ENCODE data around the gene BBS9. TPM values are rescaled to one million over a fixed set of nuclear protein-coding genes. Genes with fewer than 3 reads are reported as not detected.

Gene BBS9
- total RNA-seq, 1 experiment from 2014 or later, result 9.4 TPM

DNA sequence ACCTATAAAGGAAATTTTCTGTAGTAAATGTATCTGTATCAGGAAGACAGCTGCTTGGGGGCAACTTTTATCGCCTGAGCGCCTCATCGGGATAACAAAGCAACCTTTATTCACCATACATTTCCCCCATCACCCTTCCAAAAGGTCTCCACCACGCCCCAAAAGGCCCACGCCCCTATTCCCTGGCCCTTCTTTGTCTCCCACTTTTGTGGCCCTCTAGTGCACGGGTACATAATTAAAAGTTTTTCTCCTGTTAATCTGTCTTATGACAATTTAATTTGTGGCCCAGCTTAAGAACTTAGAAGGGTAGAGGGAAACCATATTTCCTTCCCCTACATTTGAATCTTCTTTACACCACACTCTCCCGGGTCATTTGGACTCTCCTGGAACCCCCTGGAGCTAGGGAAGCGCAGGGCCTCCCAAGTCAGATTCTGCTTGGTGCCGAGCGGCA lies 20.8 kb upstream of the BBS9 start:
- intact Hi-C loops (cut with micrococcal nuclease; ENCODE audit: unreplicated experiment), result loop anchor here (2.0 to 5.0 kb wide), 5 partner anchors 48 to 416 kb away; no protein-coding TSS in a partner anchor
- peaks cover 33% of the 10 kb centered on the region for H3K27me3 Mint-ChIP-seq (ENCODE audit: unreplicated experiment)
- H3K27ac Mint-ChIP-seq (ENCODE audit: unreplicated experiment), result peak overlapping the region; percentile 43
- peaks cover 14% of the 10 kb centered on the region for H3K4me1 Mint-ChIP-seq (ENCODE audit: low read depth, unreplicated experiment)
- H3K4me3 Mint-ChIP-seq (ENCODE audit: low read depth, unreplicated experiment), result peak overlapping the region; percentile 88
- H3K36me3 Mint-ChIP-seq (ENCODE audit: insufficient read depth, unreplicated experiment), result peaks cover 23% of the 10 kb centered on the region
- TF ChIP-seq CTCF (IDR thresholded peaks at IDR 0.05; ENCODE audit: unreplicated experiment), result peak; percentile 26
- DNase-seq, result peak; percentile 57
- H3K9me3 Mint-ChIP-seq (ENCODE audit: low read depth, unreplicated experiment), result no peaks in the 10 kb centered on the region
- no TSS peak for BruUV-seq (replicated peaks)
- CTCF ChIA-PET, result interaction anchor here (0.7 to 3.7 kb wide), 10 partner anchors 20 to 416 kb away, joined by 3 to 21 read pairs (median 4); partner anchors contain the start of genes FKBP9, KBTBD2 and NT5C3A

- intact Hi-C loops (cut with micrococcal nuclease; ENCODE audit: unreplicated experiment), result loop anchor here (2.0 to 5.0 kb wide), 5 partner anchors 48 to 416 kb away; no protein-coding TSS in a partner anchor
- Mint-ChIP-seq H3K36me3 (ENCODE audit: insufficient read depth, unreplicated experiment) (peaks cover 23% of the 10 kb centered on the region), H3K4me1 (ENCODE audit: low read depth, unreplicated experiment) (peaks cover 14% of the 10 kb centered on the region), H3K9me3 (ENCODE audit: low read depth, unreplicated experiment) (no peaks in the 10 kb centered on the region), H3K27me3 (ENCODE audit: unreplicated experiment) (peaks cover 39% of the 10 kb centered on the region), H3K27ac (ENCODE audit: unreplicated experiment) (peak within 1 kb of the TSS; percentile 43), H3K4me3 (ENCODE audit: low read depth, unreplicated experiment) (peak within 1 kb of the TSS; percentile 88)
- no TSS peak for BruUV-seq (replicated peaks)
- CTCF ChIA-PET, result interaction anchor here (1.7 to 3.7 kb wide), 3 partner anchors 46 to 262 kb away, joined by 8 to 21 read pairs (median 14); partner anchors contain the start of gene NT5C3A
- DNase-seq, result peak; percentile 93
- TF ChIP-seq CTCF (IDR thresholded peaks at IDR 0.05; ENCODE audit: unreplicated experiment), result peak; percentile 65
Observed at GRCh38 chr7:33109005-33109757, 20.2 kb upstream of the BBS9 start, which contains the start of gene RP9. TSS of gene RP9 (minus strand) at chr7:33109404. CDS start at chr7:33109372, 32 bp downstream.

DNA sequence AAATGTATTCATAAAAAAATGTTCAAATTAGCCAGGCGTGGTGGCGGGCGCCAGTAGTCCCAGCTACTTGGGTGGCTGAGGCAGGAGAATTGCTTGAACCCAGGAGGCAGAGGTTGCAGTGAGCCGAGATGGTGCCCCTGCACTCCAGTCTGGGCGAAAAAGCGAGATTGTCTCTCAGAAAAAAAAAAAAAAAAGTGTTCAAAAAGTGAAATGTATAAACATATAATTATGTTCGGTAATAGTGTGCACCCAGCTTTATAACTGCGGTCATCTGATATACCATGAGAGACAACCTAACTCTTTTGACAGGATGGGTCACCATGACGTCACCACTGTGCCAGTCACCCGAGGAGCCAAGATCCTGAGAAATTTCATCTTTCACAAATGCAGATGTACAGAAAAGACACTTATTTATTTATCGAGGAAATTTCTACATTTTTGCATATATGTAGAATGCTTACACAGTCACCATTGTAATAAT lies 19.6 kb upstream of the BBS9 start:
- BruUV-seq (replicated peaks), result no TSS peak
- H3K27me3 Mint-ChIP-seq (ENCODE audit: unreplicated experiment), result peaks cover 45% of the 10 kb centered on the region
- no peak overlapping the region for H3K27ac Mint-ChIP-seq (ENCODE audit: unreplicated experiment)
- intact Hi-C loops (cut with micrococcal nuclease; ENCODE audit: unreplicated experiment), result loop anchor here (2.0 to 5.0 kb wide), 5 partner anchors 49 to 417 kb away; no protein-coding TSS in a partner anchor
- peak overlapping the region; percentile 88 for H3K4me3 Mint-ChIP-seq (ENCODE audit: low read depth, unreplicated experiment)
- H3K4me1 Mint-ChIP-seq (ENCODE audit: low read depth, unreplicated experiment), result peaks cover 14% of the 10 kb centered on the region
- no peaks in the 10 kb centered on the region for H3K9me3 Mint-ChIP-seq (ENCODE audit: low read depth, unreplicated experiment)
- H3K36me3 Mint-ChIP-seq (ENCODE audit: insufficient read depth, unreplicated experiment), result peaks cover 23% of the 10 kb centered on the region
- TF ChIP-seq CTCF (IDR thresholded peaks at IDR 0.05; ENCODE audit: unreplicated experiment), result no peak
- CTCF ChIA-PET, result interaction anchor here (2.2 to 3.7 kb wide), 2 partner anchors 47 to 263 kb away, joined by 14 to 21 read pairs; partner anchors contain the start of gene NT5C3A
- DNase-seq, result no peak

- peaks cover 63% of the 10 kb centered on the region for H3K27me3 Mint-ChIP-seq (ENCODE audit: unreplicated experiment)
- no peak for DNase-seq
- TF ChIP-seq CTCF (IDR thresholded peaks at IDR 0.05; ENCODE audit: unreplicated experiment), result no peak
- H3K4me3 Mint-ChIP-seq (ENCODE audit: low read depth, unreplicated experiment), result no peak overlapping the region
- CTCF ChIA-PET, result no interaction called here
- H3K27ac Mint-ChIP-seq (ENCODE audit: unreplicated experiment), result no peak overlapping the region
- H3K9me3 Mint-ChIP-seq (ENCODE audit: low read depth, unreplicated experiment), result no peaks in the 10 kb centered on the region
- BruUV-seq (replicated peaks), result no TSS peak
- H3K4me1 Mint-ChIP-seq (ENCODE audit: low read depth, unreplicated experiment), result peaks cover 14% of the 10 kb centered on the region
- intact Hi-C loops (cut with micrococcal nuclease; ENCODE audit: unreplicated experiment), result no loop called here
- H3K36me3 Mint-ChIP-seq (ENCODE audit: insufficient read depth, unreplicated experiment), result peaks cover 23% of the 10 kb centered on the region
Observed at GRCh38 chr7:33111614-33112013, 17.8 kb upstream of the BBS9 start.

All from Calu3 (cell line).